ENCODE data around the gene ANXA6.

The ANXA6 gene

GRCh38 chr5:151157426-151158286 lies at the start of gene ANXA6:
TSS of gene ANXA6 (minus strand) at chr5:151157779. CDS start at chr5:151147901, 9,878 bp downstream.
- peak; percentile 76 to 82 for DNase-seq

DNA sequence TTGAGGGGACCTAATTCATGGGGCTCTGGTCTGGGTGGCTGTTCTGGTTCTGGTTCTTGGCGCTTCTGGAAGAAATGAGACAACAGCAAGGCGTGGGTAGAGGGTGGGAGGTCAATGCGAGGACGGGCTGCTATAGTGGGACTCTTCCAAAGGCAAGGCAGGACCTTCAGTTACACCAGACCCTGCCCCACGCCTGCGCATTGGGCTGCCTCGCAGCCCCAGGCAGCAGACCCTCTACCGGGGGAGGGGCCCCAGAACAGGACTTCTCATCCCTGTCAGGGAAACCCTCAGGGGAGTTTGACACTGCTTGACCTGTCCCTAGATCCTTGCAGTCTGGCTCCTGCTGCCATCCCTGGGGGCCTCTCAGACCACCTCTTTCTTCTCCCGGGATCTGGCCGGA lies 47.8 kb upstream of the ANXA6 start:
- peak in 1 of 2 experiments; percentile 17 for DNase-seq

DNA sequence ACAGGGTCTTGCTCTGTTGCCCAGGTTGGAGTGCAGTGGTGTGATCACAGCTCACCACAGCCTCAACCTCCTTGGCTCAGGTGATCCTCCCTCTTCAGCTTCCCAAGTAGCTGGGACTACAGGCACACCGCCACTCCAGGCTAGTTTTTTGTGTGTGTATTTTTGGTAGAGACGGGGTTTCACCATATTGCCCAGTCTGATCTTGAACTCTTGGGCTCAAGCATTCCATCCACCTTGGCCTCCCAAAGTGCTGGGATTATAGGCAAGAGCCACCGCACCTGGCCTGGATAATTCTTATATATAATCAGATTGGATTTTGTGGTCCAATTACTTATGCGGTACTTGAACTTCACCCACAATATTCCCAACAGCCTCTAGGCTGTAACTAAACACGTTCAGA lies 46.5 kb upstream of the ANXA6 start:
- DNase-seq: peak; percentile 6 to 12

DNA sequence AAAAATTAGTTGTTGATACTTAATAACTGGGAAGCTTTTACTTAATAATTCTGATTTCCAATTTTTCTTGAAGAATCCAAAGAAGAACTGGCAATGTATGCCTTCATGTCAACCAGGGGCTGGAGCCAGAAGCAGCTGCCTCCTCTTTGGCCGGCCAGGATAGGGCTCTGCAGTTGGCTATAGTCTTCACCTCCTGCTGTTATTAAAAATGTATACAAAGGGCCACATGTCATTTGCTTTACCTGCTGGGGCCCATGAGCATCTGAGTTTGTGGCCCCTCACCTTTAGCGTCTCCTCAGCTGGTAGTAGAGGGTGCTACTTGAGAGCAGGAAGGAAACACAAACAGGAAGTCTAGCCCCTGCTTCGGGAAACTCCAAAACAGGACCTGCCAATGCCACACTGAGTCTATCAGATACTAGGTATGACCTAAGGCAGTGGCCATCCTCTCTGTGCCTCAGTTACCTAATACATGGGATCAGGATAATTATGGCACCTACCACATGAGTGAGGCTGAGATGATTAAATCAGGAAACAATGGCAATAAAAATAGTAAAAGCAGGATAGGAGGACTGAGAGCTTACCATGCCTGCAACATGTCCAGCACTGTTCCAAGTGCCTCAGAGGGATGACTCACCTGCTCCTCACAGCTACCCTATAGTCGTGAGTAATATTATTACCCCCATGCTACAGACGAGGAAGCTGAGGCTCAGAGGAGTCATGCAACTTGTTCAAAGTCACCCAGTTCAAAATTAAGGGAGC lies 45.0 kb upstream of the ANXA6 start:
- DNase-seq: peak in 1 of 2 experiments; percentile 59

GRCh38 chr5:151200913-151201595 lies 43.5 kb upstream of the ANXA6 start:
- peak in 1 of 2 experiments; percentile 7 for DNase-seq

DNA sequence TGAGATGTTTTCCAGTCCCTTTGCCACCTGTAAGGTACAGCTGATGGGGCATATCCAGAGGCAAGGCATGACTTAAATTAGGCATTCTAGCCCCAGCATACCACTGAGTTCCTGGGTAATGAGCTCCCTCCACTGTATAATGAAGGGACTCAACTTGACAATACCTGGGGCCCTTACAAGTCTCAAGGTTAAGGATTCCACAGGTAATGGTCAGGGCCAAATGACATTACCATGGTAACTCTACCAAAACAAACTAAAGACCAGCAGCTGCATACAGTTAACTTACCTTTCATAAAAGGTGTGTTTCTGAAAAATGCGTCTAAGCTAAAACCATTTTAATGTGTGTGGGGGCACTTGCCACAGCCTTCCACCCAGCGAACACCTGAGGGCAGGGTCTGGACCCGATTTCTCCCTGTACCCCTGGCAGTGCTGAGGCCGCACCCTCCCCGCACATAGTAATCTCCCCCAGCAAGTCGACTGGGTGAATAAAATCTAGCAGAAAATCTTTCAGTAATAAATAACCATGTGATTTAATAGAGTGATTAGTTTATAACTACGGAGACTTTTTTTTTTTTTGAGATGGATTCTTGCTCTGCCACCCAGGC lies 42.1 kb upstream of the ANXA6 start:
- peak in 1 of 2 experiments; percentile 5 for DNase-seq

- peak in 1 of 2 experiments; percentile 14 for DNase-seq
Observed at GRCh38 chr5:151198861-151199260, 41.3 kb upstream of the ANXA6 start.

DNA sequence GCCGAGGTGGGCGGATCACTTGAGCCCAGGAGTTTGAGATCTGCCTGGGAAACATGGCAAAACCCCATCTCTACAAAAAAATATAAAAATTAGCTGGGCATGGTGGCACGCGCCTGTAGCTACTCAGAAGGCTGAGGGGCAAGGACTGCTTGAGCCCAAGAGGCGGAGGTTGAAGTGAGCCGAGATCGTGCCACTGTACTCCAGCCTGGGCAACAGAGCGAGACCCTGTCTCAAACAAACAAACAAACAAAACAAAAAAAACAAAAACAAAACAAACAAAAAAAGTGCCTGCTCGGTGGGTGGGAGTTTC lies 39.7 kb upstream of the ANXA6 start:
- peak in 1 of 2 experiments; percentile 5 for DNase-seq

DNA sequence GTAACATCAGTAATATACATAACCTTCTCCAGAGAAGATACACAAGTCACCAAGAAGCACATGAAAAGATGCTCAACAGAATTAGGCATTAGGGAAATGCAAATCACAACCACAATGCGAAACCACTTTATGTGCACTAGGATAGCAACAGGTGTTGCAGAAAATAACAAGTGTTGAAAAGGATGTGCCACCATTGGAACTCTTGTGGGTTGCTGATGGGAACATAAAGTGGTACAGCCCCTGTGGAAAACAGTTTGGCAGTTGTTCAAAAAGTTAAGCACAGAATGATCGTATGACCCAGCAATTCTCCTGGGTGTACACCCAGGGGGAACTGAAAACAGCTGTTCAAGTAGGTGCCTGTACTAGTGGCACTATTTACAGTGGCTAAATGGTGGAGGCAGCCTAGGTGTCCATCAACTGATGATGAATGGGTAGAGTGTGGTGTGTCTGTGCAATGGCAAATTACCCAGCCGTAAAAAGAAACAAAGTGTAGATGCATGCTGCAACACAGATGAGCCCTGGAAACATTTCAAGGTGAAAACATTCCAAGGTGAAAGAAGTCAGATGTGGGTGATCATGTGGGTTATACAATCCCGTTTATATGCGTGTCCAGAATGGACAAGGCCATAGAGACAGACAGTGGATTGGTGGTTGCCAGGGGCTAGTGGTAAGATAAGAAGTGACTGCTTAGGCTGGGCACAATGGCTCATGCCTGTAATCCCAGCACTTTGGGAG lies 39.1 kb upstream of the ANXA6 start:
- DNase-seq: peak in 1 of 2 experiments; percentile 16

DNA sequence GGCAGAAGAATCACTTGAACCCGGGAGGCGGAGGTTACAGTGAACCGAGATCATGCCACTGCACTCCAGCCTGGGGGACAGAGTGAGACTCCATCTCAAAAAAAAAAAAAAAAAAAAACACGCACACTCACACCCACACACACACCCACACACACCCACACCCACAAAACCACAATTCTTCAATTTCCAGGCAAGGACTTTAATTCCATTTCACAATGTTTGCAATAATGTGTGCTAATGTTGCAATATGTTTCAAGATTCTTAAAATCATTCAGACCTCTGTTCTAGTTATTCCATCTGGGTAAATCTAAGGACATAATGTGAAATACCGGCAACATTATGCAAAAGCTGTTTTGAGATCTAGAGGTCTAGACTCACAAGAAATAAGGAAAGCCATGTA lies 38.0 kb upstream of the ANXA6 start:
- DNase-seq: peak in 1 of 2 experiments; percentile 22

GRCh38 chr5:151192626-151193025 lies 35.0 kb upstream of the ANXA6 start:
- no peak for DNase-seq

DNA sequence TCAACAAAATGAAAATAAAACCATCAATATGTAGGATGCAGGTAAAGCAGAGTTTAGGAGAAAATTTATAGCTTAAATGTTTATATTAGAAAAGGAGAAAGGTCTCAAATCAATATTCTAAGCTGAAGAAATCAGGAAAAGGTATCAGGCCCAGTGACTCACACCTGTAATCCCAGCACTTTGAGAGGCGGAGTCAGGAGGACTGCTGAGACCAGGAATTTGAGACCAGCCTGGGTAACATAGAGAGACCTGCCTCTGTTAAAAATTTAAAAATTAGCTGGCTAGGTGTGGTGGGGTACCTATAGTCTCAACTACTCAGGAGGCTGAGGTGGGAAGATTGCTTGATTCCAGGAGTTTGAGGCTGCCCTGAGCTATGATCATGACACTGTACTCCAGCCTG lies 34.1 kb upstream of the ANXA6 start:
- peak in 1 of 2 experiments; percentile 7 for DNase-seq

DNA sequence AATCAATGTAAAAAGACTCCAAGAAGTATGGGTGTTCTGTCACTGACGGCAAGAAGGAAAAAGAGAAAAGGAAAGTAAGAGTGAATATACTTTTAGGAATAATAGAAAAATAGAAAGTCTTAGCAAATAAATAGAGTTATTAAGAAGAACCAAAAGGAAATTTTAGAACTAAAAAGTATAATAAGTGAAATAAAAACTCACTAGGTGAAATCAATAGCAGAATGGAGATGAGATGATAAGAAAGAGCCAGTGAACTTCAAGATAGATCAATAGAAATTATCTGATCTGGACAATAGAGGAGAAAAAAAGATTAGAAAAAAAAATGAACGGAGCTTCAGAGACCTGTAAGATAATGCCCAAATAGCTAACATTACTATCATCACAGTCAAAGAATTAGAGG lies 31.6 kb upstream of the ANXA6 start:
- no peak for DNase-seq

- peak in 1 of 2 experiments; percentile 4 for DNase-seq
Observed at GRCh38 chr5:151186538-151186937, 29.0 kb upstream of the ANXA6 start.

DNA sequence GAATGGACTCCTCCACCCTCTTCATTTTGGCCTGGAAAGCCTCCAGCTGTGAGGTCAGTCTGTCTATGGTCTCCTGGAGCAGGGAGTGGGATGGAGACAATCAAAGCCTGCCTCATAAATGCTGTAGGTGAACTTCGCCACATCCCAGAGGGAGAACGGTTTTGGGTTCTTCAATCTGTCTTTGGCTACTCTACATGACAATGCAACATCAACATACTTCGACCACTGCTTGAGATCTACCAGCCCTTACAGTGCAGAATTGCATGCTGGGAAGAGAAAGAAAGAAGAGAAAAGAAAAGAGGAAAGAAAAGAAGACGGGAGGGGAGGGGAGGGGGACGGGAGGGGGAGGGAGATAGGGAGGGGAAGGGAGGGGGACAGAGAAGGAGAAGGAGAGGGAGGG lies 28.5 kb upstream of the ANXA6 start:
- no peak for DNase-seq

- peak in 1 of 2 experiments; percentile 18 for DNase-seq
Observed at GRCh38 chr5:151184316-151185042, 26.9 kb upstream of the ANXA6 start.

- DNase-seq: peak in 1 of 2 experiments; percentile 10
Observed at GRCh38 chr5:151183456-151184245, 26.1 kb upstream of the ANXA6 start.

- peak in 1 of 2 experiments; percentile 10 for DNase-seq
Observed at GRCh38 chr5:151182976-151183375, 25.4 kb upstream of the ANXA6 start.

DNA sequence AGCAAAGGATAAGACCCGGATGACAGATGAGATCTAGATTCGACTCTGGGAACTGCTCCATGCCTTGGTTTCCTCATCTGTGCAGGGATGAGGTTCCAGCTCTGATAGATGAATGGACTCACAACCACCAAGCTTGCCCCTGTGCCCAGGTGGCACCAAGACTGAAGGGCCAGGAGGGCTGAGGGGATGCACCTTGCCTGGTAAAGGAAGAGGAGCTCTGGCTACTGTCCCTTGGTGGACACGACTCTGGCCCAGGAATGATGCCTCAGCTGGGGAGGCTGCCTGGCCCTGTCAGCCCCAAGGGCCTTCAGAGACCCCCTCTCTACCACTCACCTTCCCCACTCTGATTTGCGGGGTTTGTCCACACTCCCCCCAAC lies 24.9 kb upstream of the ANXA6 start:
- peak in 1 of 2 experiments; percentile 4 for DNase-seq

GRCh38 chr5:151181818-151182523 lies 24.4 kb upstream of the ANXA6 start:
- peak in 1 of 2 experiments; percentile 7 for DNase-seq
